Caco-2 (cell line): ENCODE results near the gene FITM1. TPM values are rescaled to one million over a fixed set of nuclear protein-coding genes. Genes with fewer than 3 reads are reported as not detected.
A peak's percentile ranks its signal among the peaks of the same experiment; 100 is the strongest.

ENCODE experiments used
- BruUV-seq: library from RNA; stranded (reverse); fragments of 400-500 nt; replicated peaks from 2 replicates; lab custom pipeline; 2021; lab: Mats Ljungman, UMichigan
- CTCF ChIA-PET: fragments of 300-600 bp; sonication (Branson Sonifier 250); formaldehyde crosslinking; loops from one replicate; lab custom pipeline; 2022; ENCODE audit warnings: antibody characterized with exemption; lab: Charles Lee
- POLR2A ChIA-PET: fragments of 300-600 bp; sonication (Branson Sonifier 250); formaldehyde crosslinking; loops from one replicate; lab custom pipeline; 2022; ENCODE audit warnings: antibody characterized with exemption; lab: Charles Lee
- DNase-seq, 2 experiments: peaks; one replicate each; pipeline versions ENCODE4 v3.0.0 to v3.0.0-alpha.2; 2020 to 2022
- H3K27me3 ChIP-seq: replicated peaks from 2 replicates; pipeline ENCODE4 v1.6.0; 2011; ENCODE audit warnings: low read length; ENCODE audit not compliant: control insufficient read depth, insufficient read depth
- H3K36me3 ChIP-seq: 2 replicates; pipeline ENCODE4 v1.5.1; 2011; ENCODE audit warnings: low read length; ENCODE audit not compliant: control insufficient read depth, insufficient read depth
- H3K4me1 ChIP-seq: fragments of 250-450 bp; sonication (Bioruptor Pico); 2 replicates; pipeline ENCODE4 v1.5.1; 2020; ENCODE audit warnings: mild to moderate bottlenecking
- H3K4me3 ChIP-seq: 2 replicates; pipeline ENCODE4 v1.5.1; 2011; ENCODE audit warnings: low read depth, mild to moderate bottlenecking, control low read depth, low read length
- H3K9me3 ChIP-seq: fragments of 250-450 bp; sonication (Bioruptor Pico); 2 replicates; pipeline ENCODE4 v1.5.1; 2020; ENCODE audit warnings: mild to moderate bottlenecking, moderate library complexity
- H3K27ac Mint-ChIP-seq: one replicate; pipeline ENCODE4 v1.8.0; 2022; ENCODE audit warnings: mixed read lengths; ENCODE audit not compliant: unreplicated experiment
- H3K27me3 Mint-ChIP-seq: one replicate; pipeline ENCODE4 v1.8.0; 2022; ENCODE audit warnings: mixed read lengths; ENCODE audit not compliant: insufficient read depth, unreplicated experiment
- H3K36me3 Mint-ChIP-seq: one replicate; pipeline ENCODE4 v1.8.0; 2022; ENCODE audit warnings: mild to moderate bottlenecking, mixed read lengths; ENCODE audit not compliant: insufficient read depth, unreplicated experiment
- H3K4me1 Mint-ChIP-seq: one replicate; pipeline ENCODE4 v1.8.0; 2022; ENCODE audit warnings: low read depth, mixed read lengths; ENCODE audit not compliant: unreplicated experiment
- H3K4me3 Mint-ChIP-seq: one replicate; pipeline ENCODE4 v1.8.0; 2022; ENCODE audit warnings: mild to moderate bottlenecking, moderate library complexity, mixed read lengths; ENCODE audit not compliant: unreplicated experiment
- H3K9me3 Mint-ChIP-seq: one replicate; pipeline ENCODE4 v1.8.0; 2022; ENCODE audit warnings: mixed read lengths; ENCODE audit not compliant: unreplicated experiment
- intact Hi-C: fragments of 100-400 bp; cut with micrococcal nuclease; formaldehyde crosslinking; loops from one replicate; pipeline ENCODE4 v1.10.0; 2022; ENCODE audit not compliant: unreplicated experiment
- total RNA-seq: library from RNA; stranded (reverse); gene quantifications from 2 replicates; pipeline ENCODE4 v1.2.3, GENCODE V29; 2022
- TF ChIP-seq, protein P1 (sequence below), 2 experiments: fragments of 200-600 bp in 1 of 2; IDR thresholded peaks; 1 replicate in 1 of 2; 2 replicates in 1 of 2; pipeline versions ENCODE4 v1.5.1 to v1.8.0; 2011 to 2022; ENCODE audit warnings: antibody characterized with exemption in 1 of 2, control low read depth in 1 of 2, inconsistent platforms in 1 of 2, low read depth in 1 of 2, low read length in 1 of 2, mild to moderate bottlenecking in 1 of 2, moderate library complexity in 1 of 2; ENCODE audit not compliant: insufficient read depth in 1 of 2, severe bottlenecking in 1 of 2, unreplicated experiment in 1 of 2

FITM1 gene
- total RNA-seq, 1 experiment from 2014 or later, result 0.39 TPM

DNA sequence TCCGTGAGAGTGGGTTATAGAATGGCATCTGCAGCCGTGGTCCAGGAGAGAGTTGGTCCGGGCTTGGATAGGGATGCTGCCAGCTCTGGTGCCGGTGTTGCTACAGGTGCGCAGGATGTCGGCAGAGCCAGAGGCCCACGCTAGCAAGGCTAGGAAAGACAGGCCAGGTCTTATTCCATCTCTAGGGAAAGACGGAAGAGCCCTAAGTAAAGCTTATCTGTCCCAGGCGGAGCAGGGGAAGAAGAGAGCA lies 5.0 kb downstream of the FITM1 start:
- Mint-ChIP-seq H3K36me3 (peaks cover 14% of the 10 kb centered on the region), H3K27ac (peak overlapping the region; percentile 33), H3K27me3 (no peaks in the 10 kb centered on the region), H3K4me3 (peak overlapping the region; percentile 77), H3K9me3 (no peaks in the 10 kb centered on the region), H3K4me1 (peaks cover 32% of the 10 kb centered on the region)
- ChIA-PET POLR2A (interaction anchor here (1.5 to 3.1 kb wide), 4 partner anchors 11 to 42 kb away, joined by 7 to 57 read pairs (median 16); partner anchors contain the start of genes DCAF11, IRF9, NRL and PCK2), CTCF (interaction anchor here (0.7 to 2.4 kb wide), 10 partner anchors 11 to 1722 kb away, joined by 3 to 17 read pairs (median 8); partner anchors contain the start of genes DCAF11, IRF9, NRL and PSME2)
- H3K27me3 ChIP-seq, result no peaks in the 10 kb centered on the region
- TF ChIP-seq, protein P1, sequence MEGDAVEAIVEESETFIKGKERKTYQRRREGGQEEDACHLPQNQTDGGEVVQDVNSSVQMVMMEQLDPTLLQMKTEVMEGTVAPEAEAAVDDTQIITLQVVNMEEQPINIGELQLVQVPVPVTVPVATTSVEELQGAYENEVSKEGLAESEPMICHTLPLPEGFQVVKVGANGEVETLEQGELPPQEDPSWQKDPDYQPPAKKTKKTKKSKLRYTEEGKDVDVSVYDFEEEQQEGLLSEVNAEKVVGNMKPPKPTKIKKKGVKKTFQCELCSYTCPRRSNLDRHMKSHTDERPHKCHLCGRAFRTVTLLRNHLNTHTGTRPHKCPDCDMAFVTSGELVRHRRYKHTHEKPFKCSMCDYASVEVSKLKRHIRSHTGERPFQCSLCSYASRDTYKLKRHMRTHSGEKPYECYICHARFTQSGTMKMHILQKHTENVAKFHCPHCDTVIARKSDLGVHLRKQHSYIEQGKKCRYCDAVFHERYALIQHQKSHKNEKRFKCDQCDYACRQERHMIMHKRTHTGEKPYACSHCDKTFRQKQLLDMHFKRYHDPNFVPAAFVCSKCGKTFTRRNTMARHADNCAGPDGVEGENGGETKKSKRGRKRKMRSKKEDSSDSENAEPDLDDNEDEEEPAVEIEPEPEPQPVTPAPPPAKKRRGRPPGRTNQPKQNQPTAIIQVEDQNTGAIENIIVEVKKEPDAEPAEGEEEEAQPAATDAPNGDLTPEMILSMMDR (IDR thresholded peaks at IDR 0.05; ENCODE audit: insufficient read depth in 1 of 2, low read depth in 1 of 2, low read length in 1 of 2, severe bottlenecking in 1 of 2, unreplicated experiment in 1 of 2), result no peak
- no peaks in the 10 kb centered on the region; the same call in 1 of the 2 replicates for H3K4me1 ChIP-seq
- intact Hi-C loops, result no loop called here
- peaks cover 3% of the 10 kb centered on the region for H3K36me3 ChIP-seq
- no TSS peak for BruUV-seq
- DNase-seq, result no peak
- peak overlapping the region; percentile 90 for H3K4me3 ChIP-seq
- H3K9me3 ChIP-seq, result no peaks in the 10 kb centered on the region

DNA sequence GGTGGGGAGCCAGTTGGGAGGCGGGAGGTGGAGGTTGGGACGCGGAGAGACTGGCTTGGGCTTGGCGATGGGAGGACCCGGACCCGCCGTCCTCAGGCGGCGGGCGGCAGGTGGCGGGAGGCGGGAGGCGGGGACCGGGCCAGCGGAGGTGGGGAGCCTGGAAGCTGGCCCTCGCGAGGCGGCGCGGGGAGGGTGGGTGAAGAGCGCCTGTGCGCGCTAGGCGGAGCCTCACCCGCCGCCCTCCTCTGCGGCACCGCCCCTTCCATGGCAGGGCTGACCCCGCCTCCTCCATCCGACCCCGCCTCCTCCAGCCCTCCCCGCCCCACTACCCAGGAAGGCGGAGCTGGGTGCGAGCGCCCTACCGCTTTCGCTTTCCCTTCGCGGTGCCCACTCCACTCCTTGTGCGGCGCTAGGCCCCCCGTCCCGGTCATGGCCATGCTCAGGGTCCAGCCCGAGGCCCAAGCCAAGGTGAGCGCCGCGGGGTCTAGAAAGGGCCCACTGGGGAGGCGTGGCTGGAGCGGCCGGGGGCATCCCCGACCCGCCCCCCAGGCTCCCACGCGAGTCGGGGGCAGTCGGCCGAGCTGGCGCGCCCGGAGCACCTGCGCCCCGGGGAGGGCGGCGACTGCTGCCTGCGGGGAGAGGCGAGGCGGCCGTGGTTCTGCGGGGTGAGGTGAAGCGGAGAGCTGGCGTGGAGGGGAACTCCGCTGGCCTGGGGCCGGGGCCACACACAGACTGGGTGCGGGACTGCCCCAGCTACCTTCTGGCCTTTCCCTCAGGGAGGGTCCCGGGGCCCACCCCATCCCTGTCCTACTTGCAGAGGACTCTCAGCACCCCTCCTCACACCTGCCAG lies 5.6 kb downstream of the FITM1 start, which contains the start of gene PSME1:
Gene PSME1, plus strand, starts transcription at position 361 of the 850 bp plus-strand sequence. Its CDS starts 69 bp downstream, at position 430.
- POLR2A ChIA-PET, result interaction anchor here (0.6 to 3.1 kb wide), 6 partner anchors 11 to 105 kb away, joined by 3 to 57 read pairs (median 10); partner anchors contain the start of genes DCAF11, IRF9, NRL and PCK2
- H3K9me3 ChIP-seq, result no peaks in the 10 kb centered on the region
- Mint-ChIP-seq H3K4me1 (peaks cover 32% of the 10 kb centered on the region), H3K27me3 (no peaks in the 10 kb centered on the region), H3K4me3 (peak within 1 kb of the TSS; percentile 77), H3K27ac (peak within 1 kb of the TSS; percentile 57), H3K36me3 (peaks cover 17% of the 10 kb centered on the region), H3K9me3 (no peaks in the 10 kb centered on the region)
- intact Hi-C loops, result loop anchor here (1.0 kb wide), 2 partner anchors 11 to 21 kb away; partner anchors contain the start of gene RNF31
- CTCF ChIA-PET, result interaction anchor here (0.7 to 2.4 kb wide), 10 partner anchors 11 to 1723 kb away, joined by 3 to 17 read pairs (median 8); partner anchors contain the start of genes DCAF11, IRF9, NRL and PSME2
- no peaks in the 10 kb centered on the region; the same call in 1 of the 2 replicates for H3K4me1 ChIP-seq
- BruUV-seq, result no TSS peak
- TF ChIP-seq, protein P1 (IDR thresholded peaks at IDR 0.05; ENCODE audit: insufficient read depth in 1 of 2, low read depth in 1 of 2, low read length in 1 of 2, severe bottlenecking in 1 of 2, unreplicated experiment in 1 of 2), result no peak
- peak within 1 kb of the TSS; percentile 90 for H3K4me3 ChIP-seq
- H3K27me3 ChIP-seq, result no peaks in the 10 kb centered on the region
- peak; percentile 94 to 95 for DNase-seq
- peaks cover 3% of the 10 kb centered on the region for H3K36me3 ChIP-seq
